DMS153 (cell line): ENCODE data around the gene SCNN1B.
"Not testable (repeated sequence)": the region's sequence is repeated elsewhere in the genome, so short reads cannot be mapped to it uniquely, and the experiment has no call there.

Experiments
- DNase-seq: peaks from one replicate; lab custom pipeline; 2025; lab: John Stamatoyannopoulos, UW

The SCNN1B gene, protein sequence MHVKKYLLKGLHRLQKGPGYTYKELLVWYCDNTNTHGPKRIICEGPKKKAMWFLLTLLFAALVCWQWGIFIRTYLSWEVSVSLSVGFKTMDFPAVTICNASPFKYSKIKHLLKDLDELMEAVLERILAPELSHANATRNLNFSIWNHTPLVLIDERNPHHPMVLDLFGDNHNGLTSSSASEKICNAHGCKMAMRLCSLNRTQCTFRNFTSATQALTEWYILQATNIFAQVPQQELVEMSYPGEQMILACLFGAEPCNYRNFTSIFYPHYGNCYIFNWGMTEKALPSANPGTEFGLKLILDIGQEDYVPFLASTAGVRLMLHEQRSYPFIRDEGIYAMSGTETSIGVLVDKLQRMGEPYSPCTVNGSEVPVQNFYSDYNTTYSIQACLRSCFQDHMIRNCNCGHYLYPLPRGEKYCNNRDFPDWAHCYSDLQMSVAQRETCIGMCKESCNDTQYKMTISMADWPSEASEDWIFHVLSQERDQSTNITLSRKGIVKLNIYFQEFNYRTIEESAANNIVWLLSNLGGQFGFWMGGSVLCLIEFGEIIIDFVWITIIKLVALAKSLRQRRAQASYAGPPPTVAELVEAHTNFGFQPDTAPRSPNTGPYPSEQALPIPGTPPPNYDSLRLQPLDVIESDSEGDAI

DNA sequence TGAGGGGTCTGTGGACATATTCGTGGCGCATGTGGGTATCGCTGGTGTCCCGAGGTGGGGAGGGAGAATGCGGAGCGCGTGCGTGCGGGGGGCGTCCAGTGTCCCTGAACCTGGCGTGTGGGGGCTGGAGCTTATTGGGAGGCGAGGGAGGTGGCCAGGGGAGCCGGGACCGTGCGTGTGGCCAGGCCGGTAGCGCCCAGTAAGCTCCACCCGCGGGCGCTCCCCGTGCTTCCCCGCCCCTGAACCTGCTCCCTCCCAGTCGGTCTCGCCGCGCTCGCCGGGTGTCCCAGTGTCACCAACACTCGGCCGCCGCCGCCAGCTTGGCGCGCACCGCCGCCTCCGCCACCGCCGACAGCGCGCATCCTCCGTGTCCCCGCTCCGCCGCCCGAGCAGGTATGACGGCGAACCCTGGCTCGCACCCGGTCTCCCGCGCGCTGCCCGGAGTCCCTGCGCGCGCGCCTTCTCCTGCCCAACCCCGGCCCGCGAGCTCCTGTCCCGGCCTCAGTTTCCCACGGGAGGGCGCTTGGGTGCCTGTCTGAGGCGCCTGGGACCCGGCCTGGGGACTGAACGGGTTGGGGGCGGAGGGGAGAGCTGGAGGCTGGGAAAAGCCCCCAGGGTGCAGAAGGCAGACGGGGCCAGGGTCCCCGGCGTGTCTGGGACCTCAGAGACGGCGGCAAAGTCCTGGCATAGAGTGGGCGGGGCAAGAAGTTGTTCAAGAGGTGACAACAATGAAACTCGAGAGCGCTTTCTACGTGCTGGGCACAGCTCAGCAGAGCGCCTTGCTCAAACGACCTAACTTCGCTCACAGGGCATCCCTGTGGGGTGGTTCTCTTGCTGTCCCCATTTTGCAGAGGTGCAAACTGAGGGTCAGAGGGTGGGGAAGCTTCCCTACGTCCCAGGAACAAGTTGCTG lies at the start of gene SCNN1B:
Gene SCNN1B (plus strand): TSS at position 258 of the 912 bp plus-strand sequence. CDS start 46,298 bp downstream, outside the sequence.
- DNase-seq = no peak

DNA sequence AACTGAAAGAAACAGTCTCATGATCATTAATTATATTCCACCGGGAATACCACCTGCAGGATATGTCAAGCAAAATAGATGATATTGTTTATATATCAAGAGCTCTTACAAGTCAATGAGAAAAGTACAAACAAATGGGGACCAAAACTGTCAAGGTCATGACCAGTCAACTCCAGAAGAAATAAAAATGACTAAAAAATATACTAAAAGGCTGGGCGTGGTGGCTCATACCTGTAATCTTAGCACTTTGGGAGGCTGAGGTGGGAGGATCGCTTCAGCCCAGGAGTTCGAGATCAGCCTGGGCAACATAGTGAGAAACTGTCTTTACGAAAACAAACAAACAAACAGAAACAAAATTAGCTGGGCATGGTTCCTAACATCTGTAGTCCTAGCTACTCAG lies 49.8 kb upstream of the SCNN1B start:
- no peak for DNase-seq

DNA sequence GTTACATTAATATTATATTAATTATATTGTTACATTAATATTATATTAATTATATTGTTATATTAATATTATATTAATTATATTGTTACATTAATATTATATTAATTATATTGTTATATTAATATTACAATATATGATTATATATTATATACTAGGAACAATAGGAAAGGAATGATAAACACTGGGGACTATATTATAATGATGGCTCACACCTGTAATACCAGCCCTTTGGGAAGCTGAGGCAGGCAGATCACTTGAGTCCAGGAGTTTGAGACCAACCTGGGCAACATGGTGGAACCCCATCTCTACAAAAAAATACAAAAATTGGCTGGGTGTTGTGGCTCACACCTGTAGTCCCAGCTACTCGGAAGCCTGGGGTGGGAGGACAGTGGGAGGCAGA lies 48.5 kb upstream of the SCNN1B start:
- DNase-seq = not testable (repeated sequence)

DNA sequence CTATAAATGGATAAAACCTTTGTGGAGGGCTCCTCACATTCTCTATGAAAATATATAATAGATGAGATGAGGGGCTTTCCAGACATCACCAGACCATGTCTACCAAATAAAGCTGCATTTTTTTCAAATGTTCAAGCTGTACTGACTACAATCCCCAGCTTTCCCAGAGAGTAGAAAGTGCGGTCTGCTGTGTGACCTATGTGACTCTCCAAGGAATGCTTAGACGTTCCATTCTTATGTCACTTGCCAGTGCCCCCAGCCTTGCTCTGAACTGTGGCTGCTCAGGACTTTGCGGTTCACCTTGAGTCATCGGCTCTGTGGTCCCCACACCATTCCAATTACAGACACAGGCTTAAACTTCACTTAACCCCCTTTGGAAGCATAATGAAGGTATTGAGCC lies 47.8 kb upstream of the SCNN1B start:
- no peak for DNase-seq

DNA sequence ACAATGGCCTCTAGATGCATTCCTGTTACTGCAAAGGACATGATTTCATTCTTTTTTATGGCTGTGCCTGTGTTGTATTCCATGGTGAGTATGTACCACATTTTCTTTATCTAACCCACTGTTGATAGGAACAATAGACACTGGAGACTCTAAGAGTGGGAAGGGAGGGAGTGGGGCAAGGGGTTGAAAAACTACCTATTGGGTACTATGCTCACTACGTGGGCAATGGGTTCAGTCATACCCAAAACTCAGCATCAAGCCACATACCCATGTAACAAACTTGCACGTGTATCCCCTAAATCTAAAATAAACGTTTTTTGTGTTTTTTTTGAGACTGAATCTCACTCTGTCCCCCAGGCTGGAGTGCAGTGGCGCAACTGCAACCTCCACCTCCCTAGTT lies 47.1 kb upstream of the SCNN1B start:
- no peak for DNase-seq

DNA sequence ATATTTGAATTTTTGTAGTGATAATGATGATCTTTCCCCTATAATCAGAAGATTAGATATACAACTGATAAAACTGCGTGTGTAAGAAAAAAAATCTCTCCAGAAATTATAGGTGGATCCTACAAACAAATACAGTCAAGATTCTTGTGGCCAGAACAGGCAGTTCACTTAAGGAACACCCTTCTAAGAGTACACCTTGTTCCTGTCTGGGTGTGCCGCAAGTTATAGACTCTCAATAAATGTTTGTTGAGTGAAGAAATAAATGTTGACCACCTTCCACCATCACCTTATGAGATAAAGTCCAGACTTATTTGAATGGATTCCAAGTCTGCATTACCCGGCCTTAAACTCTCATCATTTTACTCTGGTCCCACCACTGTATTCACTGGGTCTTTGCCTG lies 45.7 kb upstream of the SCNN1B start:
- no peak for DNase-seq

DNA sequence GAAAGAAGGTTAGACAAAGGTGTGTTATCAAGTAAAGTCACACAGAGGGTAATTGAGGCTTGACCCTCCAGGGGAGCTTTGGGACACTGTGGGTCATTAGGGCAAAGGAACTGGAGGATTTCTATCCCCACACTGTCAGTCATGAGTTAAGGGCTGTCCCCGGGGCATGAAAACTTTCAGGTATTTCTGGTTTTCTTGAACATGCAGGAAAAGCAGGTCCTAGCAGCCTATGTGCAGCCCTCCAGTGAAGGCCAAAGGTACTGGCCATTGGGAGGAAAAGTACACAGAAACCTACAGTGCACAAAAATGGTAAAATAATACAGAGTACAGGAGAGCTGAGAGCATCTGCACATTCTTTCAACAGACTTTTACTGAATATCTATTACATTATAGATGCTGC lies 44.4 kb upstream of the SCNN1B start:
- DNase-seq = no peak

DNA sequence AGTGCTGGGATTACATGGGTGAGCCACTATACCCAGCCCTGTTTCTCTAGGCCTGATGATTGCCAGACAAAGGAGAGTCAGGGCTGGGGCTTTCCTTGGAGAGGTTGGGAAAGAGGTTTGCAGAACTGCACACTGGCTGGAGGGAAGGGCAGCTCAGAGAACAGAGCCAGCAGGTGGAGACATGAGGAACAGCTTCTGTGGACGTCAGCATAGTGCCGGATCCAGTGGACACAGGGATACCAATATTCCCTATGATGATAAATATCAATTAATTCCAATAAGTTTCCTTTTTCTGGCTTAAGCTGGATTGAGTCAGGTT lies 43.2 kb upstream of the SCNN1B start:
- no peak for DNase-seq

DNA sequence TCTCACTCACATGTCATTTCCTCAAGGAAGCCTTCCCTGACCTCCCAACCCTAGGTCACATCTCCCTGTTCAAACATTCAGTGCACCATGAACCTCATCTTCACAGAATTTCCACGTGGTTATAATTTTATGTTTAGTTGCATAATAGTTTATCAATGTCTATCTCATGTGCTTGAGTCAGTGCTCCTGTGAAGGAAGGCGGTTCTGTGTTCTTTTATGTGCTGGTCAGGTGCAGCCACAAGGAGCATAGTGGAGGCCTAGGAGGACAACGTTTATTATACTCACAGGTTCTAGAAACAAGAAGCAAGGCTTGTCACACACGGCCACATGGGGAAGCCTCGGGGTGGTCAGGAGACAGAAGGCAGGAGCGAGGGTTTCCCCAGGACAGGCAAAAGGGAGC lies 34.5 kb upstream of the SCNN1B start:
- no peak for DNase-seq

DNA sequence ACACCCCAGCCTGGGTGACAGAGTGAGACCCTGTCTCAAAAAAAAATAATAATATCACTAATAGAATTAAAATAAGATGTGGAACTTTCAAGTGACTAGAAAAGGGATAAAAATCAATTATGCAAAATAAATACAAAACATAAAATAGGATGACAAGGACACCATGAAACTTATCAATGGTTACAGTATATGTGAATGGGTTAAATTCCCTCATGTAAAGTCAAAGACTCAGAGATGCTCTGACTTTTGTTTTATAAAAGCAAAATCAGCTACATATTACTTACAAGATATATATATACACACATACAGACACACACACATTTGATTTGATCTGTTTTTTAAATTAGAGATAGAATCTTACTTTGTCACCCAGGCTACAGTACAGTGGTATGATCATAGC lies 33.5 kb upstream of the SCNN1B start:
- no peak for DNase-seq

DNA sequence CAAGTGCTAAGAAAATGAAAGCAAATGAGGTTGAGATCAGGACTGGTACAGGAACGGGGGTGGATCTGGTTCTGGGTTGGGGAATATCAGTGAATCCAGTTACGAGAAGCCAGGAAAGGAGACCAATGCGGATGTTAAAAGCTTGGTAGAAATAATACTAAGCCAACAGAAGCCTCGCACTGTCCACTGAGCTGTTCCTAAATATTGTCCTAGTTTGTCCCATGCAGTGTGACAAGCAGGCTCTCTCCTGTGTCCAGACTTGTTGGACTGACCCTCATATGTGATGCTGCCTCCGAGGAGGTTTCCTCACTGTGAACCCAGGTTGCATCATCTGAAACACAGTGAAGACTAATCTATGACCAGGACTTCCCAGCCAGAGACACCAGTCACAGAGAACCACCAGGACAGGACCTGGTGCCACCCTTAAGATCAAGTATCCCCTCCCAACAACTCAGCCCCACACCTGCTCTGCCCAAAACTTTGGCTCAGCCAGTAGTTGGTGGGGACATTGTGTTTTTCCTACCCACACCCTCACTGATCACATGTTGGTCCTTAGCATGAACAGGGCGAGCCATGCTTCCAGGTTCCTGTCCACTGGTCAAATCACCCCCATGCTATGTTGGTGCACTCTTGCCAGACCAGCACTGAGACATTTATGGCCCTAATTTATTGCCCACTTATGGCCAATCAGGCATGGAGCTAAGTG lies 32.7 kb upstream of the SCNN1B start:
- DNase-seq = no peak

DNA sequence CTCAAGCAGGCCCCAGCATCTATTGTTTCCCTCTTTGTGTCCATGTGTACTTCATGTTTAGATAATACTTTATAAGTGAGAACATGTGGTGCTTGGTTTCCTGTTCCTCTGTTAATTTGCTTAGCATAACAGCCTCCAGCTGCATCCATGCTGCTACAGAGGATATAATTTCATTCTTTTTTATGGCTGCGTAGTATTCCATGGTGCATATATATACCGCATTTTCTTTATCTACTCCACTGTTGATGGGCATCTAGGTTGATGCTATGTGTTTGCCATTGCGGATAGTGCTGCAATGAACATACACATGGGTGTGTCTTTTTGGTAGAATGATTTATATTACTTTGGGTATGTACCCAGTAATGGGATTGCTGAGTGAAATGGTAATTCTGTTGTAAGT lies 31.4 kb upstream of the SCNN1B start:
- DNase-seq = no peak

DNA sequence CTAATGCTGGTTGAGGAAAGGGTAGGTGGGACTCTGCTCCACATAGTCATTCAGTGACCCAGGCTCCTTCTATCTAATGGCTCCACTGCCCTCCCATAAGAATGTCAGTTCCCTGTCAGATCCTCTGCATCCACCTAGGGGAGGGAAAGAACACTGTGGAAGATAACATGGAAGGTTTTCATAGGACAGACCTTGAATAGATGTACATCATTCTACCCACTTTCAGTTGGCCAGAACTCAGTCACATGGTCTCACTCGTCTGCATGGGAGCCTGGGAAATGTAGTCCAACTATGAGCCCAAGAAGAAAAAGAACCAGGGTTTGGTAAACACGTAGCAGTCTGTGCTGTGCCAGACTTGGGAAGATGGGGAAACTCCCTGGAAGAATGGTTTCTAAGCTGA lies 27.1 kb upstream of the SCNN1B start:
- no peak for DNase-seq

DNA sequence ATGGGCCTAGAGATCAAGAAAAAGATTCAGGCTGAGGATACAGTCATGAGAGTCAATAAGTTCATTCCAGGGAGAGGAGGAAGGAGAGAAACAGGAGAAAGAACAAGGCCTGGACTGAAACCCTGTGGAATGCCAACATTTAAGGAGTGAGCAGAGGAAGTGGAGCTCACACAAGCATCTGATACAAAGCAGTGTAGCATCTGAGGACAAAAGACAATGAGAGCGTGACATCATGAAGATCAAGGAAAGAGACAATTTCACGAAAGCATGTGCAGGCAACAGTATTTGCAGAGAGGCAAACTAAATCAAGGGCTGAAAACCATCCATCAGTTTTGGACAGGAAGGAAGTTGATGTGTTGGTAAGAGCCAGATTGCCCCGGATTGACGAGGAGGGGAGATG lies 25.3 kb upstream of the SCNN1B start:
- DNase-seq = no peak

DNA sequence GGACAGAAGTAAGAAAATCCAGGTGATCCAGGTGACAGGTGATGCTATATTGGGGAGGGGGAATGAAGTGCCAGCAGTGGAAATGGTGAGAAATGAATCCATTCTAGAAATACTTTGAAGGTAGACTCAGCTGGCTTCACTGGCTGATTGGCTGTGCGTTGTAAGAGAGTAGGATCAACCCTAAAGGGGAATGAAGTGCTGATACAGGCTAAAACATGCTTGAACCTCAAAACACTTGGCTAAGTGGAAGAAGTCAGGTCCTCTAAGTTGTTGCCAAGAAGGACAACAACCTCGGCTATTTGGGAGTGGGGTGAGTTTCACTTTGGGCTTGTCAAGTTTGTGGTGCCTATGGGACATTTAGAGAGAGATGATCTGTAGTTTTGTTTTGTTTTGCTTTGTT lies 24.1 kb upstream of the SCNN1B start:
- no peak for DNase-seq

DNA sequence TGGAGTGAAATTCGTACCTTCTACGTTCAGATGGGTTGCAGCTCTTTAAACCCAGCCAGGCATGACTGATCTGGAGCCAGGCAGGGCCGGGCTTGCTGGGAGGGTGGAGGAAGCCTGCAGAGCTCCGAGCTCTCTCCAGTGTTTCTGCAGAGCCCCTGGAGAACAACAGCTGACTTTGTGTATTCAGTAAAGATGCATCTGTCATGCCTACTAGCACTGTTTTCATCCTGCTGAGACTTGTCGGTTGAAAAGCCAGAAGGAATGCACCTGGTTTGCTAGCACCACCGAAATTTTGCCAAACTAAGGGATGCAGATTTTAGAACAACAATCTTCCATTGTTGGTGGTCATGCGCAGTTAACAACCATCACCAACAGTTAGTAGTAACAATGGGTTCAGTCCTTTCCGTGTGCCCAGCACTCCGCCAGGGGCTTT lies 22.4 kb upstream of the SCNN1B start:
- peak; percentile 95 for DNase-seq

DNA sequence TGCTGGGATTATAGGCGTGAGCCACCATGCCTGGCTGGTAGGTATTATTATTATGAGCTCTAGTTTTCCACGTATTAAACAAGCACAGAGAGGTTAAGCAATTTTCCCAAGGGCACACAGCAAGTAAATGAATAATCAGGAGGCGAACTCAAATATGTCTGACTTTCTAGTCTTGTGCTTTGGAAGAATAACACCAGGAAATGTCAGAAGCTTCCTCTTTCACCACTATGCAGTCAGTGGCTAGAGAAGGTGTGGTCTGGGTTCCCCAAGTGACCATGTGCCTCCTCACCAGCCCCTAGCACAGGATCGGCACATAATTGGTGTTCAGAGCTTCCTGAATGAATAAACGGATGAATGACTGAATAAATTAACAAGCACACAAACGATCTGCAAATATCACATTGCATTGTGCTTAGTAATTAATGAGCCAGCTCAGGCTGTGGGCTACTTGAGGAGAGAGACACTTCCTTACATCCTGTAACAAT lies 21.6 kb upstream of the SCNN1B start:
- DNase-seq = peak; percentile 85

DNA sequence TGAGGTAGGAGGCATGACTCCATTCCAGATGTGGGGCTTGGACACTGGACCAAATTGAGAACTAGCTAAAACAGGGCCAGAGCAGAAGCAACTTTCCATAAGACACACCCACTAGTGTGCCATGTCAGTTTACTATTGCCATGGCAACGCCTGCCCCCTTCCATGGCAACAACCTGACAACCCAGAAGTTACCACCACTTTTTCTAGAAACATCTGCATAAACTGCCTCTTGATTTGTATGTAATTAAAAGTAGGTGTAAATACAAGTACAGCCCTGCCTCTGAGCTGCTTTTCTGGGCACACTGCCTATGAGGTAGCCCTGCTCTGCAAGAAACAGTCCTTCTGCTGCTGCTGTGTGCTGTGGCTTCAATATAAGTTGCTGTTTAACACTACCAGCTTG lies 19.5 kb upstream of the SCNN1B start:
- no peak for DNase-seq

DNA sequence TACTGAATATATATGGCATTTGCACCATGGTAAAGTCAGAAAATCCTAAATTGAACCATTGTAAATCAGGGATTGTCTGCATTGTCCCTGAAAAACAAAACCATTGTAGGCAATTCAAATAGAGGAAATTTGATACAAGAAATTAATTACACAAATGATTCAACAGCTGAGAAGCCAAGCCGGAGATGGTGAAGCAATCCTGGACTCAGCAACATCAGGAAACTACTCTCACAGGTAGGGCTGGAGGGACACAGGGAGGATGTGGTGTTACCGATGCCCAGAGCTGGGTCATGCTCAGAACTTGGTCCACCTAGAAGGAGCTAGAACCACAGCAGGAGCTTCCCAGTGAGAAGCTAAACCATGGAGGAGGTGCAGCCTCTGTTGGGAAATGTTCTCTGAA lies 18.5 kb upstream of the SCNN1B start:
- no peak for DNase-seq

DNA sequence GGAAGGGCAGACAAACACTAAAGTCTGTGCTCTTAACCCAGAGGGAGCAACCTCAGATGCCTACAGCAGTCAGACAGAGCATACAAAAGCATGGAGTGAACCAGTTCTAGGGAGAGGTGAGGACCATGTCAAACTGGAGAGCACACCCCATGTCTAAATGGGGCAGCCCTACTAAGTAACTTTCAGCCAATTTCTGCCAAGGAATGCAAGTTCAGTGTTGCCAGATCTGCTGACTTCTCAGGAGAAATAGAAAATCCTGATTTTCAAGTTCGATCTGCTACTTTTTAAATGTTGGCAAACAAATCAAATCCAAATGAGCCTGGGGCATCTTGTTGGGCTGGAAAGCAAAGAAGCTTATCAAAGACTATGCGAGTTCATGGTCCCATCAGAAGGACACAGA lies 17.5 kb upstream of the SCNN1B start:
- DNase-seq = no peak

DNA sequence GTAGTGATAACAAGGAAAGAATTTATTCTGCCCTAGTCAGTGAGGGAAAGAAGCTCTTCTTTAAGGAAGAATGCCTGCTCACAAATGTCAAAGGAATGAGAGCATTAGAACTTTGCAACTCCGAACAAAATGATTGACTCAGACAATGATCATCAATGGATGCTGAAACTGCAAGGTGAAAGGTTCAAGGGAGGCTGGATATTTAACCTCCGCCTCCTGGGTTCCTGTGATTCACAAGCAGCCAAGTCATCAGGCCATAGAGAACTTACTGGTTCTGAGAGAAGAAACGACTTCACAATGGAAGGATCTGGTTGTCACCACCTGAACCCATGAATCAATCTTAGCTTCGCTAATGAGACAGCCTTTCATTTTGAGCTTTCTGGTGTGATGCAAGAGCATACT lies 16.0 kb upstream of the SCNN1B start:
- DNase-seq = no peak

DNA sequence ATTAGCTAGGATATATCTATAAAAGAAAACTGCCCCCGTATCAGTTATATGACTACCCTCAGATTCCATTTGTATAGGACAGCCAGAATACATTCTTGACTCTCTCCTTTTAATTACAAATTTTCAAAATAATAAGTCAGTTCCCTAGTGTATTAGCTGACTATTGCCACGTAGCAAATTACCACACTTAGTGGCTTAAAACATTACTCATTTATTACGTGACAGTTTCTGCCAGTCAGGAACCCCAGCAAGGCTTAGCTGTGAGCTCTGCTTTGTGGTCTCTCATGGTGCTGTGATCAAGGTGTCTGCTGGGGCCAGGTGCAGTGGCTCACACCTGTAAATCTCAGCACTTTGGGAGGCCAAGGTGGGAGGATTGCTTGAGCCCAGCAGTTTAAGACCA lies 13.9 kb upstream of the SCNN1B start:
- no peak for DNase-seq
